ENCODE data around the gene ACSL3.
A peak's percentile ranks its signal among the peaks of the same experiment; 100 is the strongest.
"Not testable (repeated sequence)": the region's sequence is repeated elsewhere in the genome, so short reads cannot be mapped to it uniquely, and the experiment has no call there.

ACSL3 gene

GRCh38 chr2:222860740-222861410 is at the start of gene ACSL3:
TSS of gene ACSL3 (plus strand) at chr2:222861036. CDS start at chr2:222908773, 47,737 bp downstream.
- peak; percentile 96 to 99 (median 98) for DNase-seq
- intact Hi-C loops (cut with DNase I) = loop anchor here (2.0 to 5.0 kb wide), 3 partner anchors 46 to 152 kb away; no protein-coding TSS in a partner anchor

GRCh38 chr2:222811828-222812227 is 49.0 kb upstream of the ACSL3 start:
- intact Hi-C loops (cut with DNase I) = no loop called here
- DNase-seq = no peak

- no peak for DNase-seq
- intact Hi-C loops (cut with DNase I) = no loop called here
Measured at GRCh38 chr2:222813177-222813843, 47.5 kb upstream of the ACSL3 start.

- peak in 12 of 42 donors; percentile 14 to 67 (median 32) for DNase-seq
- intact Hi-C loops (cut with DNase I) = no loop called here
Measured at GRCh38 chr2:222819722-222820333, 41.0 kb upstream of the ACSL3 start.

GRCh38 chr2:222823183-222823930 is 37.5 kb upstream of the ACSL3 start:
- DNase-seq = no peak
- intact Hi-C loops (cut with DNase I) = no loop called here

GRCh38 chr2:222825031-222825430 is 35.8 kb upstream of the ACSL3 start:
- intact Hi-C loops (cut with DNase I) = no loop called here
- DNase-seq = no peak

GRCh38 chr2:222827417-222827816 is 33.4 kb upstream of the ACSL3 start:
- peak in 14 of 42 donors; percentile 7 to 57 (median 30) for DNase-seq
- intact Hi-C loops (cut with DNase I) = no loop called here

- intact Hi-C loops (cut with DNase I) = no loop called here
- no peak for DNase-seq
Measured at GRCh38 chr2:222828572-222828971, 32.3 kb upstream of the ACSL3 start.

GRCh38 chr2:222830164-222830563 is 30.7 kb upstream of the ACSL3 start:
- no peak for DNase-seq
- intact Hi-C loops (cut with DNase I) = no loop called here

- no peak for DNase-seq
- intact Hi-C loops (cut with DNase I) = no loop called here
Measured at GRCh38 chr2:222833410-222833809, 27.4 kb upstream of the ACSL3 start.

GRCh38 chr2:222835143-222835822 is 25.6 kb upstream of the ACSL3 start:
- DNase-seq = no peak
- intact Hi-C loops (cut with DNase I) = no loop called here

- intact Hi-C loops (cut with DNase I) = no loop called here
- peak in 1 of 42 donors; percentile 16 for DNase-seq
Measured at GRCh38 chr2:222835823-222836151, 25.0 kb upstream of the ACSL3 start.

GRCh38 chr2:222837643-222838056 is 23.2 kb upstream of the ACSL3 start:
- DNase-seq = no peak
- intact Hi-C loops (cut with DNase I) = no loop called here

GRCh38 chr2:222840060-222840802 is 20.6 kb upstream of the ACSL3 start:
- DNase-seq = no peak
- intact Hi-C loops (cut with DNase I) = no loop called here

GRCh38 chr2:222842491-222843174 is 18.2 kb upstream of the ACSL3 start:
- intact Hi-C loops (cut with DNase I) = no loop called here
- DNase-seq = no peak

GRCh38 chr2:222844323-222844722 is 16.5 kb upstream of the ACSL3 start:
- intact Hi-C loops (cut with DNase I) = no loop called here

GRCh38 chr2:222845314-222845713 is 15.5 kb upstream of the ACSL3 start:
- intact Hi-C loops (cut with DNase I); DNase-seq: not testable (repeated sequence)

More at GRCh38 chr2:222844323-222844722, 16.5 kb upstream of the ACSL3 start:
- DNase-seq = peak in 8 of 42 donors; percentile 6 to 59 (median 24)

- intact Hi-C loops (cut with DNase I) = no loop called here
- DNase-seq = no peak
Measured at GRCh38 chr2:222846003-222846402, 14.8 kb upstream of the ACSL3 start.

Data from head of caudate nucleus (tissue), 42 donors.